NT2/D1 (cell line): Measurements from ENCODE around the gene BHLHE23.

Source experiments
- SUZ12 ChIP-seq: IDR thresholded peaks from 2 replicates; pipeline ENCODE4 v1.6.1; 2011; ENCODE audit not compliant: insufficient read length, insufficient read depth; ENCODE audit errors: extremely low read depth
- ZNF274 ChIP-seq: IDR thresholded peaks from 2 replicates; pipeline ENCODE4 v1.6.1; 2011; ENCODE audit warnings: mild to moderate bottlenecking, low read depth, low read length

GRCh38 chr20:63050406-63050805 is 43.6 kb upstream of the BHLHE23 start:
- TF ChIP-seq ZNF274: no peak
- no peak for TF ChIP-seq SUZ12
